Activated naive CD8-positive, alpha-beta T cell treated with anti-CD3 and anti-CD28 coated beads, Interleukin-2, amount 10 ng/mL, durations not matched to agents 7 days and 5 days (primary cell): ENCODE data around the gene AFG1L. TPM values are rescaled to one million over a fixed set of nuclear protein-coding genes. Genes with fewer than 3 reads are reported as not detected.
"Not testable (repeated sequence)": the region's sequence is repeated elsewhere in the genome, so short reads cannot be mapped to it uniquely, and the experiment has no call there.

Experiments used
- ATAC-seq: fragments of 150-1000 bp; cut with Tn5 transposase; one replicate; pipeline ENCODE4 v1.10.0; 2021; ENCODE audit warnings: low read depth, moderate library complexity
- POLR2A ChIA-PET: fragments of 350-600 bp; sonication (Branson Sonifier 250); formaldehyde crosslinking; loops from one replicate; lab custom pipeline; 2021; ENCODE audit warnings: antibody characterized with exemption; lab: Charles Lee
- DNase-seq: peaks from one replicate; pipeline ENCODE4 v3.0.0; 2021
- H3K27ac Mint-ChIP-seq: one replicate; pipeline ENCODE4 v1.8.0; 2022; ENCODE audit warnings: mild to moderate bottlenecking, mixed read lengths
- H3K27me3 Mint-ChIP-seq: one replicate; pipeline ENCODE4 v1.8.0; 2022; ENCODE audit warnings: mild to moderate bottlenecking, moderate library complexity, mixed read lengths
- H3K36me3 Mint-ChIP-seq: one replicate; pipeline ENCODE4 v1.8.0; 2021; ENCODE audit warnings: mild to moderate bottlenecking, mixed read lengths
- H3K4me1 Mint-ChIP-seq: one replicate; pipeline ENCODE4 v1.8.0; 2021; ENCODE audit warnings: mixed read lengths
- H3K4me3 Mint-ChIP-seq: one replicate; pipeline ENCODE4 v1.8.0; 2022; ENCODE audit warnings: mild to moderate bottlenecking, moderate library complexity, mixed read lengths
- H3K9me3 Mint-ChIP-seq: one replicate; pipeline ENCODE4 v1.8.0; 2021; ENCODE audit warnings: mixed read lengths
- total RNA-seq, 2 experiments: library from RNA; stranded (reverse); gene quantifications; one replicate each; pipeline ENCODE4 v1.2.3, GENCODE V29; 2021

AFG1L gene
- total RNA-seq, 2 experiments from 2014 or later, result 4.9 to 5.5 TPM

DNA sequence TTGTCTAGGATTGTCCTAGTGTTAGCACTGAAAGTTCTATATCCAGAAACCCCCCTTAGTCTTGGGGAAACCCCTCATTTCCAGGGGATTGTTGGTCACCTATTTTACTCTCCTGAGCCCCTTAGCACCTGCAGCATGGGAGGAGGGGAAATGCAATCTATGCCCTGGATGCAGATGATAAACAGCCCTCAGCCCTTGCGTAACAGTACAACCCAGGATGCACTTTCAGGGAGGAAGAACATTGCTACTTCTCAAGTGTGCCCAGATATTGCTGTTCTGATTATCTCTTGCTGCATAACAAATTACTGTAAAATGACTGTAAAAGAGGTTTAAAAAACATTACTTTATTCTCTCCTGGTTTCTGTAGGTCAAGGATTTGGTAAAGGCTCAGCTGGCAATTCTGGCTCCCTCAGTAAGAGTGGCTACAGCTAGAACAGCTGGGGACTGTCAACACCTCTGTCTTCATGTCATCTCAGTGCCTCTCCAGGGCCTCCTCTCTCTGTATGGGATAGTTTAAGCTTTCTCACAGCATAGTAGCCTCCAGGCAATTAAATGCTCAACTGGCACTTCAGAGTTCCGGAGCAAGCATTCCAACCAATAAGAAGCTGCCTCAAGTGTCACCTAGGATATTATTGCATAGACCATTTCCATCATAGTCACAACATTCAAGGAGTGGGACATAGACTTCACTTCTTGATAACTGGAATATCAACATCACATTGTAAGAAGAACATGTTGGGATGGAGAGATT is 148.1 kb downstream of the AFG1L start:
- no peak for DNase-seq
- H3K27me3 Mint-ChIP-seq, result peaks cover 2% of the 10 kb centered on the region
- no peak overlapping the region for H3K4me3 Mint-ChIP-seq
- POLR2A ChIA-PET, result no interaction called here
- no peak overlapping the region for H3K27ac Mint-ChIP-seq
- ATAC-seq, result no peak
- peaks cover 5% of the 10 kb centered on the region for H3K36me3 Mint-ChIP-seq
- peaks cover 15% of the 10 kb centered on the region for H3K4me1 Mint-ChIP-seq
- H3K9me3 Mint-ChIP-seq, result no peaks in the 10 kb centered on the region

DNA sequence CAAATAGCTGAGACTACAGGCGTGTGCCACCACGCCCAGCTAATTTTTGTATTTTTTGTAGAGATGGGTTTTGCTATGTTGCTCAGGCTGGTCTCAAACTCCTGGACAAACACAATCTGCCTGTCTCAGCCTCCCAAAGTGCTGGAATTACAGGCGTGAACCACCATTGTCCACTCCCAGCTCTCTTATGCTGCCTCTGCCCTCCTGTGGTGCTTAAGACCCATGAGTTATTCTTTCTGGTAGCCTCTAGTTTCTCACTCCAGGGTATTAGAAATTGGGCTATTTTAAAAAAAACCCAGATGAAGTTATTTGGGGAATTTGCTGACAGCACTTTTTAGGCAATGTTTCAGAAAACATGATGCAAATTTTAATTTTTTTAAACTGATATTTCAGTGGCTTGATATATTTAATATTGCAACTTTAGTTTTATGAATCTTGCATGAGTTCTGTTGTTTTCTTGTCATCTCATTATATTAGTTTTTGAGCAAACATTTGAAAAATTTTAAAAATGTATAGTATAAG is 151.8 kb downstream of the AFG1L start:
- Mint-ChIP-seq H3K4me1 (peaks cover 15% of the 10 kb centered on the region), H3K36me3 (peaks cover 7% of the 10 kb centered on the region), H3K9me3 (no peaks in the 10 kb centered on the region), H3K27me3 (peaks cover 2% of the 10 kb centered on the region), H3K27ac (no peak overlapping the region), H3K4me3 (no peak overlapping the region)
- DNase-seq, result no peak
- POLR2A ChIA-PET, result interaction anchor here (0.6 kb wide), 1 partner anchor 244 kb away, joined by 4 read pairs; no protein-coding TSS in a partner anchor
- ATAC-seq, result no peak

DNA sequence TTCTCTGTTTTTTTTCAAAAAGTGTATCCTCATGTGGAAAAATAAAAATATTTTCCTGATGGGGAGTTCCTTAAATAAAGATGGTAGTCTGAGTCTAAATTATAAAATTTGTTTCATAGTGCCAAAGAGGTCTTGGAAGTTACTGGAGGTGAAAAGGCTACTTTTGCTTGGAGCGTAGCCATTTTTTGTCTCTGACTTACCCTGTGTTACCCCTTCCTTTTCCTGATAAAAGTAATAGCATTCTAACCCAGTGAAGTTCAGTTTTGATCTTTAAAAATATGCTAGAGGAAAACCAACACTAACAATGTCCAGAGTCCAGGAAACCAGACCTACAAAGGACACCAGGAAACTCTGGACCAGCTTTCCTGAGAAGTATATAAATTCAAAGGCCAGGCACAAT is 153.6 kb downstream of the AFG1L start:
- H3K9me3 Mint-ChIP-seq, result no peaks in the 10 kb centered on the region
- ATAC-seq (no peak), DNase-seq (no peak)
- H3K27ac Mint-ChIP-seq, result no peak overlapping the region
- no peaks in the 10 kb centered on the region for H3K27me3 Mint-ChIP-seq
- H3K36me3 Mint-ChIP-seq, result peaks cover 3% of the 10 kb centered on the region
- H3K4me3 Mint-ChIP-seq, result no peak overlapping the region
- peaks cover 16% of the 10 kb centered on the region for H3K4me1 Mint-ChIP-seq
- POLR2A ChIA-PET, result no interaction called here

DNA sequence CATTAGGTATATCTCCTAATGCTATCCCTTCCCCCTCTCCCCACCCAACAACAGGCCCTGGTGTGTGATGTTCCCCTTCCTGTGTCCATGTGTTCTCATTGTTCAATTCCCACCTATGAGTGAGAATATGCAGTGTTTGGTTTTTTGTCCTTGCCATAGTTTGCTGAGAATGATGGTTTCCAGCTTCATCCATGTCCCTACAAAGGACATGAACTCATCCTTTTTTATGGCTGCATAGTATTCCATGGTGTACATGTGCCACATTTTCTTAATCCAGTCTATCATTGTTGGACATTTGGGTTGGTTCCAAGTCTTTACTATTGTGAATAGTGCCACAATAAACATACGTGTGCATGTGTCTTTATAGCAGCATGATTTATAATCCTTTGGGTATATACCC is 154.9 kb downstream of the AFG1L start:
- POLR2A ChIA-PET, H3K4me3 Mint-ChIP-seq, DNase-seq, ATAC-seq, H3K9me3 Mint-ChIP-seq, H3K36me3 Mint-ChIP-seq, H3K27ac Mint-ChIP-seq, H3K27me3 Mint-ChIP-seq: not testable (repeated sequence)
- H3K4me1 Mint-ChIP-seq, result peaks cover 19% of the 10 kb centered on the region

DNA sequence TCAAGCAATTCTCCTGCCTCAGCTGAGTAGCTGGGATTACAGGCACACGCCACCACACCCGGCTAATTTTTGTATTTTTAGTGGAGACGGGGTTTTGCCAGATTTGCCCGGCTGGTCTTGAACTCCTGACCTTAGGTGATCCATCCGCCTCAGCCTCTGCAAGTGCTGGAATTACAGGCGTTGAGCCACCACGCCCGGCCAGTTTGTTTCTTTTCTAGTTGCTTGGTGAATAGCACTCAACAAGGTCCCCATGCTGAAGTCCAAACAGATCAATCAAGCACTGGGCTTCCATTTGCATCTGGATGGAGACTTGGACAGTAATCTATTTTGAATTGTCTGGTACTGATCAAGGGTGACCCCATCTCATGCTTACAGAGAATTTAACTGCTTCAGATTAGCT is 157.0 kb downstream of the AFG1L start:
- POLR2A ChIA-PET, result no interaction called here

DNA sequence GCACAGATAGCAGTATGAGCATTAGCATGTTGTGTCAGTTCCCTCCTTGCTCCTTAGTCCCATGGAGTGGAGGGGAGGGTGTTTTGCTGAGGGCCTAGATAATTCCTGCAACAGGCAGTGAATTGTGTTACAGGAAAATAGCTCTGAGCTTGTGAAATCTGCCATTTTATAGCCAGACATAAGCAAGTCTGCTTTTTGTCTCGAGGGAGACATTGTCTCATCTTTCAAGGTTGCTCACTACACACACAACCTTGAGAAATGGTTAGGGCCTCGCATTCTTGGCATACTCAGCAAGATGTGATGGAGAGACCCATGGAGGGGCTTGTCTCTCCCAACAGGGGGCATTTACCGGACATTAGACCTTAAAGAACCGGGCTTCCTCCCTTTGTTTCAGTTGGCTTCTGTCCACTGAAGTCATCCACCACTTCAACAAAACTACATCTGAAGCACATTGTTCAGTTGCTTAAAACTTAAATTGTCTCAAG is 157.9 kb downstream of the AFG1L start:
- ATAC-seq (no peak), DNase-seq (no peak)
- peaks cover 6% of the 10 kb centered on the region for H3K4me1 Mint-ChIP-seq
- no peak overlapping the region for H3K4me3 Mint-ChIP-seq
- H3K36me3 Mint-ChIP-seq, result peaks cover 3% of the 10 kb centered on the region
- no peak overlapping the region for H3K27ac Mint-ChIP-seq
- no peaks in the 10 kb centered on the region for H3K9me3 Mint-ChIP-seq
- POLR2A ChIA-PET, result no interaction called here
- H3K27me3 Mint-ChIP-seq, result no peaks in the 10 kb centered on the region

More for the DNA sequence above, 157.0 kb downstream of the AFG1L start:
- no peak for ATAC-seq
- no peaks in the 10 kb centered on the region for H3K27me3 Mint-ChIP-seq
- H3K4me3 Mint-ChIP-seq, result no peak overlapping the region
- peaks cover 3% of the 10 kb centered on the region for H3K36me3 Mint-ChIP-seq
- no peak overlapping the region for H3K27ac Mint-ChIP-seq
- H3K9me3 Mint-ChIP-seq, result no peaks in the 10 kb centered on the region
- no peak for DNase-seq
- peaks cover 6% of the 10 kb centered on the region for H3K4me1 Mint-ChIP-seq

DNA sequence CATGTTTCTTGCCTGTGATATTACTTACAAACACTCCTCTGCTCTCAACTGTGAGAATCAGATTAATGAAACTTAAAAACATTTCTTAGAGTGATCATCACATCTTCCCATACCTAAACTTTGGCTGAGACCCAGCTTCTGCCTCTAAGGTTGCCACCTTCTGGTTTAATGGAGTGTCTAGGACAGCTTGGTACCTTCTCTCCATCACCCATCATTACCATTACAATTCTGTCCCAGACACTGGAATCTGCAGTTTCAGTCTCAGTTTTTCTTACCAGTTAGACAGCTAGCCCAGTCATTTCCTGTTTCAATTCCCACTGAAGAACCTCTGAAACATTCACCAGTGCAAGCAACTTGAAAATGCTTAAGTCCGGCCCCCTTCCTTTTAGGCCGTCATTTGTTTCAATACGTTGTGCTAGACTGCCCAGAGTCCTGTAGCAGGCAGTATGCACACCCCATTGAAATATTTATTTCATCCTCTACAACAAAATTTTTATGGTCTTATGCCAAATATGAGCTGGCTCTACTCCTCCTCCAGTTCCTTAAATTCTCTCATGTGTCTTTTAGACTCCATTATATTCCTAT is 158.8 kb downstream of the AFG1L start:
- no peaks in the 10 kb centered on the region for H3K9me3 Mint-ChIP-seq
- POLR2A ChIA-PET, result no interaction called here

DNA sequence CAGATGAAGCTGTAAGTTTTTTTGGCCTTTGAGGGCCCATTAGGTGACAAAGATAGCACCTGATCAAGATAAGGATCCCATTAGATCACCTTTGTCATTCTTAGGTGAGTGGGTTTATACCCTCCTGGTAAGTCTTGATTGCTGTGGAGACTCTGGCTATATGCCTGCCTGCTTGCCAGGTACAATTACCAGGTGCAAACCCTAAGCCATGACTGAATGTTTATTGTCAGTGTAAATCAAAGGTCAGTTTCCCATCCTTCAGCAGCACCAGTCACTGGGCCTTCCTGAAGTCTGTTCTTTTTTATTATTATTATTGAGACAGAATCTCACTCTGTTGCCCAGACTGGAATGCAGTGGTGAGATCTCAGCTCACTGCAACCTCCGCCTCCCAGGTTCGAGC is 159.5 kb downstream of the AFG1L start:
- H3K36me3 Mint-ChIP-seq, result peaks cover 3% of the 10 kb centered on the region
- H3K9me3 Mint-ChIP-seq, result no peaks in the 10 kb centered on the region
- peaks cover 2% of the 10 kb centered on the region for H3K27me3 Mint-ChIP-seq

More for the DNA sequence above, 158.8 kb downstream of the AFG1L start:
- peaks cover 3% of the 10 kb centered on the region for H3K36me3 Mint-ChIP-seq
- no peak overlapping the region for H3K27ac Mint-ChIP-seq
- no peak for DNase-seq
- peaks cover 6% of the 10 kb centered on the region for H3K4me1 Mint-ChIP-seq
- peaks cover 2% of the 10 kb centered on the region for H3K27me3 Mint-ChIP-seq
- ATAC-seq, result peak; percentile 60
- no peak overlapping the region for H3K4me3 Mint-ChIP-seq

DNA sequence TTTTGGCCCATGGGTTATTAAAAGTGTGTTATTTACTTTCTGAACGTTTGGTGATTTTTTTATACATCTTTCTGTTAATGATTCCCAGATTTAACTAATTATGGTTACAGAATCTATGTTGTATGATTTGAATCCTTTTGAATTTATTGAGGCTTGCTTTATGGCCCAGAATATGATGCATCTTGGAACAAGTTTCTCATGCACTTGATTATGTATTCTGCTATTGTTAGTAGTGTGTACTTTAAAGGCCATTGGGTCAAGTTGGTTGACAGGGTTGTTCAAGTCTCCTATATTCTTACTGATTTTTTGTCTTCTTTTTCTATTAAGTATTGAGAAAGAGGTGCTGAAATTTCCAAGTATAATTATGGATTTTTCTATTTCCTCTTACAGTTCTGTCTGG is 160.8 kb downstream of the AFG1L start:
- H3K4me3 Mint-ChIP-seq, result no peak overlapping the region
- no peak for DNase-seq
- no peaks in the 10 kb centered on the region for H3K9me3 Mint-ChIP-seq
- H3K36me3 Mint-ChIP-seq, result no peaks in the 10 kb centered on the region
- H3K4me1 Mint-ChIP-seq, result peaks cover 6% of the 10 kb centered on the region
- peaks cover 4% of the 10 kb centered on the region for H3K27me3 Mint-ChIP-seq
- no peak overlapping the region for H3K27ac Mint-ChIP-seq
- ATAC-seq, result no peak
- POLR2A ChIA-PET, result no interaction called here

More for the DNA sequence above, 159.5 kb downstream of the AFG1L start:
- no peak for DNase-seq
- ATAC-seq, result no peak
- no peak overlapping the region for H3K27ac Mint-ChIP-seq
- peaks cover 6% of the 10 kb centered on the region for H3K4me1 Mint-ChIP-seq
- POLR2A ChIA-PET, result no interaction called here
- no peak overlapping the region for H3K4me3 Mint-ChIP-seq

DNA sequence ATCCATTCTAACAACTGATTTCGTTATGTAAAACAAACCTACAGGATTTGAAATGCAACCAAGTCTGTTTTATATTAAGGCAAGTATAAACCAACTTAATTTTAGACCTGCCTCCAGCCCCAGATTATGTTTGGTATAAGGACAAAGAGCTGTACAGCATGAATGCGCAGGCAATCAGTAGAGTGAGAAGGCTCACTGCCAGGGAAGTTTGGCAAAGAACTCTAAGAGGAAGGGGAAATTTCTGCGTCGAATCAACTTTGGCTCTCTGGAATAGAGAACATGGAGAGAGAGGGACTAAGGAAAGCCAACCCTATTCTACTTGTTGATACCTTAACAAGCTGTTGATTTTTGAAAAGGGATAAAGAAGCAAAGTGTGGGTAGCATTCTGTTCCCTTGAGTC is 168.9 kb downstream of the AFG1L start:
- DNase-seq, result no peak
- Mint-ChIP-seq H3K27me3 (peaks cover 2% of the 10 kb centered on the region), H3K27ac (no peak overlapping the region), H3K4me1 (no peaks in the 10 kb centered on the region), H3K9me3 (no peaks in the 10 kb centered on the region), H3K36me3 (no peaks in the 10 kb centered on the region), H3K4me3 (no peak overlapping the region)
- ATAC-seq, result no peak
- POLR2A ChIA-PET, result no interaction called here

DNA sequence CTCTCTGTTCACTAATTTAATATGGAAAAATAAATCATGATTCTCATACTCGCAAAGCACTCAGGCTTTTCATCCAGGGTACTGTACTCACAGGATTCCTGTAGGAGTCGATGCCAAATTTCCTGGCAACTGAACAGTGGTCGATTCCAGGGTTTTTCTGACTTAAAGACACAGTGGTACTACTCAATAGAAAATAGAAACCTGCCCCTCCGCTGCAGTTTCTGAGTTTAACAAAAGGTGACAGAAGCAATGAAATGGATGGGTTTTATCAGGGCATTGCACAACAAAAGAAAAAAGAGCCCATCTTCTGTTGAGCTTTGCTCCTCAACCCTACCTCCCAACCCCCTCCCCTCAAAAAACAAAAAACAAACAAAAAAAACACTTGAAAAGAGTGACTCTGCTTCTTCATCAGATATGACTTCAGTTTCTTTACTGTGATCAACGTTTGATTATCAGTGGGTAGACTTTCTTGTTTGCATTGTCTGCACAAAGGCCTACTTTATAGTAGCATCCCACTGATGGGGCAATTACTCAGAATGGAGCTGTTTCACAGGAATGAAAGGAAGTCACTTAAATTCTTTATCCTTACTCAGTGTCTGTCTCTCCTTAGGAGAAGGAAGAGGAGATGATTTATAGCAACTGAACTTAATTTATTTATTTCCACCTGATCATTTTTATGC is 169.7 kb downstream of the AFG1L start:
- H3K27ac Mint-ChIP-seq, result no peak overlapping the region
- H3K9me3 Mint-ChIP-seq, result no peaks in the 10 kb centered on the region
- H3K4me3 Mint-ChIP-seq, result no peak overlapping the region
- ATAC-seq, result no peak
- H3K4me1 Mint-ChIP-seq, result no peaks in the 10 kb centered on the region
- DNase-seq, result no peak
- POLR2A ChIA-PET, result no interaction called here
- H3K36me3 Mint-ChIP-seq, result no peaks in the 10 kb centered on the region
- peaks cover under 1% of the 10 kb centered on the region for H3K27me3 Mint-ChIP-seq

DNA sequence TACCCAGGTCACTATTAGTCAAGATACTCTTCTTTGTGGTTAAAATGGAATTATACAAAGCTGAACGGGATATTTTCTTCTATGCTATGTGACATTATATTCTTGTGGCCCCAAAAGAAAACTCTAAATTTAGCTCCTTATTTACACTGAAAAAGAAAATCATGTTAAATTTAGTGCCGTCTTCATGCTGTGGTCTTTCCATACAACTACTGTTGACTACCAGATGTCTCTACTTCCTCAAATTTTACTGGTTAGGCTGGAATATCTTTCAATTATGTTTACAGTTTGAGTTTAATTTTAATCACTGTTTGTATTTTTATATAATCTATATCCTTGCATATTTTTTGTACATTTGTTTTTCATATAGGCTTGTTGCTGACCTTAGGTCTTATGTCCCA is 170.2 kb downstream of the AFG1L start:
- no peaks in the 10 kb centered on the region for H3K9me3 Mint-ChIP-seq
- H3K4me3 Mint-ChIP-seq, result no peak overlapping the region
- POLR2A ChIA-PET, result no interaction called here
- no peak overlapping the region for H3K27ac Mint-ChIP-seq
- H3K4me1 Mint-ChIP-seq, result no peaks in the 10 kb centered on the region
- no peaks in the 10 kb centered on the region for H3K36me3 Mint-ChIP-seq
- DNase-seq (no peak), ATAC-seq (no peak)
- H3K27me3 Mint-ChIP-seq, result no peaks in the 10 kb centered on the region

DNA sequence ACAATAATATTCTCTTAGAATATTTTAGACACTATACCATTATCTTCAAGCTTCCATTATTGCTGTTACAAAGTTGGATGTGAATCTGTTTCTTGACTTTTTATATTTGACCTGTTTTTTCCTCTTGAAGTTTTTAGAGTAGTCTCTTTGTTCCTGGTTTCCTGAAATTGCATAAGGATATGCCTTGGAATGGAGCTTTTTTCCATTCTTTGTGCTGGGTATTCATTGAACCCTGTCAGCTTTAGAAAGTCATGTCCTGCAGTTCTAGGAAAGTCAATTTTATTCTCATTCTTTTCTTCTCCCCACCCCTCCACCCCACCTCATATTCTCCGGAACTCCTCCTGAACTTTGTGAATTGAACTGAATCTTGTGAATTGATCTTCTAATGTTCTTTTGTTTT is 173.5 kb downstream of the AFG1L start:
- no peaks in the 10 kb centered on the region for H3K4me1 Mint-ChIP-seq
- H3K9me3 Mint-ChIP-seq, result no peaks in the 10 kb centered on the region
- H3K27ac Mint-ChIP-seq, result no peak overlapping the region
- DNase-seq, result no peak
- no peak overlapping the region for H3K4me3 Mint-ChIP-seq
- H3K27me3 Mint-ChIP-seq, result no peaks in the 10 kb centered on the region
- no peak for ATAC-seq
- POLR2A ChIA-PET, result no interaction called here
- H3K36me3 Mint-ChIP-seq, result no peaks in the 10 kb centered on the region
